Stimulated activated CD8-positive, alpha-beta memory T cell treated with anti-CD3 and anti-CD28 coated beads, Interleukin-7, amount 100 ng/mL, for 24 hours (primary cell): ENCODE data around the gene EIF5A2.
"Not testable (repeated sequence)": the region's sequence is repeated elsewhere in the genome, so short reads cannot be mapped to it uniquely, and the experiment has no call there.

Source experiments
- DNase-seq: peaks from one replicate; pipeline ENCODE4 v3.0.0-alpha.2; 2020; ENCODE audit warnings: low read depth

EIF5A2 gene

GRCh38 chr3:170896781-170897180 is 11.7 kb downstream of the EIF5A2 start:
- DNase-seq = no peak

DNA sequence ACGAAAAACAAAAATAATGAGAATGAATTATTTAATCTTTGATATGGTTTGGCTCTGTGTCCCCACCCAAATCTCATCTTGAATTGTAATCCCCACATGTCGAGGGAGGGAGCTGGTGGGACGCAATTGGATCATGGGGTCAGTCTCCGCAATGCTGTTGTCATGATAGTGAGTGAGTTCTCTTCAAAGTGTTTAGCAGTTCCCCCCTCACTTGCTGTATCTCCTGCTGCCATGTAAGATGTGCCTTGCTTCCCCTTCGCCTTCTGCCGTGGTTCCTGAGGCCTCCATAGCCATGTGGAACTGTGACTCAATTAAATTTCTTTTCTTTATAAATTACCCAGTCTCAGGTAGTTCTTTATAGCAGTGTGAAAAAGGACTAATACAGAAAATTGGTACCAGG is 12.1 kb downstream of the EIF5A2 start:
- not testable (repeated sequence) for DNase-seq

DNA sequence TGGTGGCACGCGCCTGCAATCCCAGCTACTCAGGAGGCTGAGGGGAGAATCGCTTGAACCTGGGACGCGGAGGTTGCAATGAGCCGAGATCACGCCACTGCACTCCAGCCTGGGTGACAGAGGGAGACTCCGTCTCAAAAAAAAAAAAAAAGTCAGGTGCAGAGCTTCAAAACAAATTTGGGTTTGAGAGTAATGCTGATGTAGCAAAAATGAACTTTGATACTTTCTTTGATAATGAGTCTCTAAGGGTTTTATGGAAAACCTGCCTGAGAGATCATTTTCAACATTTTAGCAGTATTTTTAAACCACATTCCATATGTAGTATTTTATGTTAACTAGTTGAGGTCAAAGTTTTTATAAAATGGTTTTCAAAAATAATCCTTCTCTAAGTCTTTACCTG is 14.5 kb downstream of the EIF5A2 start:
- DNase-seq = no peak

- no peak for DNase-seq
Observed at GRCh38 chr3:170889630-170890029, 18.8 kb downstream of the EIF5A2 start.

DNA sequence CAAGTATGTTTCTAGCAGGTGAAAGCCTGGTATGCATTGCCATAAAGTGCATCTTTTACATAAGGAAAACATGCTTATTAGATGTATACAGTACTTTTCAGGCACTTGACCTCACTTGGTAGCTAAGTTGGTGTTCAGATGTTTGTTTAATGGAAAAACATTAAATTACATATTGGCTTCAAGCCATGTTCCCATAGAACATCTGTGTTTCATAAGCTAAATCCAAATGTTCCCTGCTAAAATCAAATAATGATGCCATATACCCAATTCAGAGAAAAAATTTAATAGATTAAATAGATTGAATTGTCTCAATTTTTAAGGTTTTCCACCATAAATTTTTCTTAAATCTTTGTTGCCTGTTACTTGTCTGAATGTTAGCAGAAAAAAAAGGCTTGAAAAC is 19.3 kb downstream of the EIF5A2 start:
- DNase-seq = no peak

GRCh38 chr3:170884109-170884930 is 24.1 kb downstream of the EIF5A2 start:
- not testable (repeated sequence) for DNase-seq

DNA sequence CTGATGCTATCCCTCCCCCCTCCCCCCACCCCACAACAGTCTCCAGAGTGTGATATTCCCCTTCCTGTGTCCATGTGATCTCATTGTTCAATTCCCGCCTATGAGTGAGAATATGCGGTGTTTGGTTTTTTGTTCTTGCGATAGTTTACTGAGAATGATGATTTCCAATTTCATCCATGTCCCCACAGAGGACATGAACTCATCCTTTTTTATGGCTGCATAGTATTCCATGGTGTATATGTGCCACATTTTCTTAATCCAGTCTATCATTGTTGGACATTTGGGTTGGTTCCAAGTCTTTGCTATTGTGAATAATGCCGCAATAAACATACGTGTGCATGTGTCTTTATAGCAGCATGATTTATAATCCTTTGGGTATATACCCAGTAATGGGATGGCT is 29.7 kb downstream of the EIF5A2 start:
- not testable (repeated sequence) for DNase-seq

GRCh38 chr3:170877311-170877710 is 31.1 kb downstream of the EIF5A2 start:
- not testable (repeated sequence) for DNase-seq

DNA sequence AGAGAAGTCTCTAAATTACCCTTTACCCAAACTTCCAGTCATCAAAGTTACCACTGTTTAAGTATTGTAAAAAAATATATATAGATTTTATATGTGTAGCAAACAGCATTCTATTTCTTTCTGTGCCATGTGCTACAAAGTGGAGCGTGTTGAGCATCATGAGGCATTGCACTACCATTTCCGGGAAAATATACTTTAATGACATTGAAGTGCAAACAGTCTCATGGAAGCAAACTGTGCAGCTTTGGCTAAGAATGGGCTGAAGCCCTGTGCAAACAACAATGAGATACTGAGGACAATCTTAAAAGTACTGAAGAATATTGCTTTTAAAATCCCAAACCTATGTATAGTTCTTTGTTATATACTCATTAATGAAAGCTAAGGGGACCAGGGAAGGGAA is 31.9 kb downstream of the EIF5A2 start:
- no peak for DNase-seq

- peak; percentile 84 for DNase-seq
Observed at GRCh38 chr3:170869645-170870593, 38.5 kb downstream of the EIF5A2 start, which contains the start of gene RPL22L1. Gene RPL22L1 (minus strand): TSS chr3:170870195. CDS start chr3:170870167, 28 bp downstream.

GRCh38 chr3:170869239-170869590 is 39.2 kb downstream of the EIF5A2 start:
- DNase-seq = no peak

GRCh38 chr3:170868577-170869238 is 39.7 kb downstream of the EIF5A2 start:
- no peak for DNase-seq

DNA sequence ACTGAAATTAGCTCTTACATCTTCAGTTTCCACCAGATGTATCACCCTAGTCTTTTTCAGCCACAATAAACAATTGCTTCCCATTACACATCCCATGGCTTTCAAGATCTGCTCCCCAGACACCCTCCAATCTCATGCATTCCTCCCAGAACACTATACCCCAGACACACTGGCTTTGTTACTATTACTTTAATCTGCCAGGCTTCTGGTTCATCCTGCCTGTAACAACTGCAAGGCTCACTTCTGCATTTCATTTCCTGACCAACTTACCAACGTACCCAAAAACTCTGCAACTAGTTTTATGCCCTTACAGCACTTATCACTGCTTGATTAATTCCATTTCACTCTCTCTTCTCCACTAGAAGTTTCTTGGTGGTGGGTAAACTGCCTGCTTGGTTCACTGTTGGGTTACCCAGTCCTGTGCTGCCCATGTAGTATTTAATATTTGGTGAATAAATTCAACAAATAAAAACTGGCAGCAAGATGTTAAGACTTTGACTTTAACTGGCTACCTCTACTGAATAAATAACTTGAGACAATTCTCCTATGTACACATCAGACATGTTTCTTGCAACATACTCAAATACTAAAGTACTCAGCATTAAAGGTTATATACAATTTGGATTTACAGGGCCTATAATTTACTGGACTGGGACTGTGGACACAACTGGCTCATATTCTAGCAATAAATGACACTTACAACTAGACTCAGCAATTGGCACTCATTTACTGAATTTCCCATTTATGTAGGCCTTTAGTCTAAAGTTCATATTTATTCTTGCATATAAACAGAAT is 41.1 kb downstream of the EIF5A2 start:
- no peak for DNase-seq

GRCh38 chr3:170866499-170866898 is 41.9 kb downstream of the EIF5A2 start:
- no peak for DNase-seq

DNA sequence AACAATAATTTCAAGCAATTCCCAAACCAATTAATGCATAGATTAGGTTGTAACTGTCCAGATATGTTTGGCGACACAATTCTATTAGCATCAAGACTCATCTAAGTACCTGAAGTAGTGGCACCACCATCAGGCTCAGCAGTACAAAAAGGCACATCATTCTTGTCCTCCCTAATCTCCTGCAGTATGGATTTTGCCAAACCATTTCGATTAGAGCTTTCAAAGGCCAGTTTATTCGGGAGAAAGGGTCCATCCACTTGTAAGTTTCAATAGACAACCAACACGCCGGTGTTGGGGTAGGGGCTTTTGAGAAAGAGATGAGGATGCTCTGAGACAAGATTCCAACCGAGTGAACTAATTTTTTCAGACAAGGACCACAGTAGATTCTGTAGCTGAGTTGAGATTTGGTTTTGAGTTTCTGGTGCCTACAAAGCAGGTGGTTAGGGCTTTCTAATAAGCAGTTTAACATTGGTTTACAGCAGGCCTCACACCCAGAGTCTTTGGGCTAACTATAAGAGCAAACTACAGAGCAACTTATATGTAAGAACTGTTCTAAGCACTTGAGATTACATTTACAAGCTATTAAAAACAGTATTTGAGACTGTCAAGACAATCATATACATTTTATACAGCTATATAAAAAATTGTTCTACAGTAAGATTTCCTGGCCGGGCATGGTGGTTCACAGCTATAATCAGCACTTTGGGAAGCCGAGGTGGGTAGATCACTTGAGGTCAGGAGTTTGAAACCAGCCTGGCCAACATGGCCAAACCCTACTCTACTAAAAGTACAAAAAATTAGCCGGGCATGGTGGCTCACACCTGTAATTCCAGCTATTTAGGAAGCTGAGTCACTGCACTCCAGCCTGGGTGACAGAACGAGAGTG is 43.0 kb downstream of the EIF5A2 start:
- DNase-seq = no peak

DNA sequence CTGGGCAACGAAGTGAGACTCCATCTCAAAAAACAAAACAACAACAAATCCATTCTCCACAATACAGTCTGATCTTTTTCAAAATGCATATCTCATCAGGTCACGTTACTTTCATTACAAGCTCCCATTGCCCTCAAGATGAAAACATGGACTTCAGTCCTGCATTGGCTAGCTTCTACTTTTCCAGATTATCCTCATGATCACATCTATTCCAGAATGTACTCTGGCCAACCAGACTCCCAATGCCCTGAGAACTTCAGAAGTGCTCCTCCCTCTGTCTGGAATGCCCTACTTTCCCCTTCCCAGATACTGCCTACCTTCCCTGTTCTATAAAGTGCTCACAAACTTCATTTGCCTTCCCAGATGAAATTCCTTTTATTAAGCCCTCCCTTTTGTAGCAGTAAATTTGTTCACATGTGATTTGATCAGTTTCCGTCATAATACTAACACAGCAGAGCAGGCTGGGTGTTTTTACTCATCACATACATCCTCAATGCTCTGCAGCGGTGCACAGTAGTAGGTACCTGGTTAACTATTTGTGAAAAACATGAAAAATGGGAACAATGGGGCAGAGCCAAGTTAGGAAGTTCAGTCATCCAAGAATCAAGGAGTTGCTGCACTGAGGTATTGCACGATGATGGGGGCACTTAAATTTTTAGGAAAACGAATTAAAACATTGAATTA is 43.8 kb downstream of the EIF5A2 start:
- no peak for DNase-seq

DNA sequence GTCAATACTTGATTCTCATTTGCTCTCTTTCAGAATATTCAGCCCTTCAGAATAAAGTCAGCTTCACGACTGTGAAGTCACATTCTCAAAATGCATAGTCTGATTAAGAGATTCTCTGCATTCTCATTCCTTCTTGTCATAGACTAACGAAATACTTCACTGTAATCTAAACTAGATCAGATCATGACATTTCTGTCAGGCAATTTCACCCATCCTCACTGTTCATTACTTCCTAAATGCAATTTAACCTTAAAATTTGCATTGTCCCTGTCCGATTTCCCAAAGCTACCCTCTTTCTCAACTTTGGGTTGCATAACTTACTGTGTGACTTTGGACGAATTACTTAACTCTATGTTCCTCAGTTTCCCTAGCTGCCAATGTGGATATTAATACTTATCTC is 44.6 kb downstream of the EIF5A2 start:
- DNase-seq = no peak

- no peak for DNase-seq
Observed at GRCh38 chr3:170862618-170863374, 45.6 kb downstream of the EIF5A2 start.

- no peak for DNase-seq
Observed at GRCh38 chr3:170858599-170858998, 49.8 kb downstream of the EIF5A2 start.
